ENCODE measurements around the gene RAB11B.

DNA sequence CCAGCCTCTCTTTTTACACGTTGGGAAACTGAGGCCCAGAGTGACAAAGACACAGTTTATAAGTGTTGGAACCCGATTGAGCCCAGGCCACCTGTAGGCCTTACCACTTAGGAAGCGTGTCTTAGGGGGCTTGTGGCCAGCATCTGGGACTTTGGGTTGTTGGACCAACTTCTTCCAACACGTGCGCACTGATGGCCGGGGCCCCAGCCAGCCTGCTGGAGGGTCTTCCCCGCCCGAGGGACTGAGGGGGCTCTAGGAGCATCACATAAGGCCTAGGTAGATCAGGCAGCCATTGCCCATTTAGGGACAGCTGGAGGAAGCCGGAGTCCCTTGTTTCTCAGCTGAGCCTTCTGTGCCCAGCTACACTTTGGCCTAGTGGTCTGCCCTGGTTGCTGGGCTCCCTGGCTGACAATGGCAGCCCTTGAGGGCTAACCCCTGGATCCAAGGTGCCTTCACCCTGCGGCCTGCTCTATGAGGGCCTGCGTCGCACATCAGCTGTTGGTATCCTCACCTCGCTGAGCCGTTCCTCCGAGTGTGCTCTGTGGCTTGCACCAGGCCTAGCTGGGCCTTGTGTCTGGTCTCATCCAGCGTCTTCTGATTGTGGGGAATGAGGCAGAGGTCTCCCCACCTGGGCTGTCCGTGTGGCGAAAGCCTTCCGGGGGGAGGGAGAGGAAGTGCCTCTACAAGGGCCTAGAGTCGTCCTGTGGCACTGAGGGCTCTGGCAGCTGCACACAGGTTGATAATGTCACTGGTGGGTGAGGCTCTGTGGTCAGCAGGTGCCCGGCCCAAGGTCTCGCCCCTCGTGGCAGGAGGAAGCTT is 1.2 kb downstream of the RAB11B start:
- TF ChIP-seq, protein P1, sequence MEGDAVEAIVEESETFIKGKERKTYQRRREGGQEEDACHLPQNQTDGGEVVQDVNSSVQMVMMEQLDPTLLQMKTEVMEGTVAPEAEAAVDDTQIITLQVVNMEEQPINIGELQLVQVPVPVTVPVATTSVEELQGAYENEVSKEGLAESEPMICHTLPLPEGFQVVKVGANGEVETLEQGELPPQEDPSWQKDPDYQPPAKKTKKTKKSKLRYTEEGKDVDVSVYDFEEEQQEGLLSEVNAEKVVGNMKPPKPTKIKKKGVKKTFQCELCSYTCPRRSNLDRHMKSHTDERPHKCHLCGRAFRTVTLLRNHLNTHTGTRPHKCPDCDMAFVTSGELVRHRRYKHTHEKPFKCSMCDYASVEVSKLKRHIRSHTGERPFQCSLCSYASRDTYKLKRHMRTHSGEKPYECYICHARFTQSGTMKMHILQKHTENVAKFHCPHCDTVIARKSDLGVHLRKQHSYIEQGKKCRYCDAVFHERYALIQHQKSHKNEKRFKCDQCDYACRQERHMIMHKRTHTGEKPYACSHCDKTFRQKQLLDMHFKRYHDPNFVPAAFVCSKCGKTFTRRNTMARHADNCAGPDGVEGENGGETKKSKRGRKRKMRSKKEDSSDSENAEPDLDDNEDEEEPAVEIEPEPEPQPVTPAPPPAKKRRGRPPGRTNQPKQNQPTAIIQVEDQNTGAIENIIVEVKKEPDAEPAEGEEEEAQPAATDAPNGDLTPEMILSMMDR (IDR thresholded peaks at IDR 0.05; ENCODE audit: borderline replicate concordance, extremely low read depth, low read length, poor library complexity, severe bottlenecking): no peak
- TF ChIP-seq EZH2 (IDR thresholded peaks at IDR 0.05; ENCODE audit: borderline replicate concordance, low read depth, low read length, severe bottlenecking): no peak
